Mammary epithelial cell (primary cell): ENCODE results near the gene PATJ.

ENCODE experiments used
- EZH2 ChIP-seq: IDR thresholded peaks from 2 replicates; pipeline ENCODE4 v1.6.1; 2012; ENCODE audit warnings: low read length, inconsistent platforms, borderline replicate concordance
- TF ChIP-seq, protein P1 (sequence below), 2 donors: IDR thresholded peaks in 1 of 2; conservative IDR thresholded peaks in 1 of 2; 2 replicates each; pipeline ENCODE4 v1.5.1; 2011 to 2012; ENCODE audit warnings: inconsistent platforms in 2 of 2, low read length in 2 of 2, mild to moderate bottlenecking in 2 of 2, control low read depth in 1 of 2, low read depth in 1 of 2; ENCODE audit not compliant: insufficient read depth in 1 of 2; ENCODE audit errors: extremely low read depth in 1 of 2

DNA sequence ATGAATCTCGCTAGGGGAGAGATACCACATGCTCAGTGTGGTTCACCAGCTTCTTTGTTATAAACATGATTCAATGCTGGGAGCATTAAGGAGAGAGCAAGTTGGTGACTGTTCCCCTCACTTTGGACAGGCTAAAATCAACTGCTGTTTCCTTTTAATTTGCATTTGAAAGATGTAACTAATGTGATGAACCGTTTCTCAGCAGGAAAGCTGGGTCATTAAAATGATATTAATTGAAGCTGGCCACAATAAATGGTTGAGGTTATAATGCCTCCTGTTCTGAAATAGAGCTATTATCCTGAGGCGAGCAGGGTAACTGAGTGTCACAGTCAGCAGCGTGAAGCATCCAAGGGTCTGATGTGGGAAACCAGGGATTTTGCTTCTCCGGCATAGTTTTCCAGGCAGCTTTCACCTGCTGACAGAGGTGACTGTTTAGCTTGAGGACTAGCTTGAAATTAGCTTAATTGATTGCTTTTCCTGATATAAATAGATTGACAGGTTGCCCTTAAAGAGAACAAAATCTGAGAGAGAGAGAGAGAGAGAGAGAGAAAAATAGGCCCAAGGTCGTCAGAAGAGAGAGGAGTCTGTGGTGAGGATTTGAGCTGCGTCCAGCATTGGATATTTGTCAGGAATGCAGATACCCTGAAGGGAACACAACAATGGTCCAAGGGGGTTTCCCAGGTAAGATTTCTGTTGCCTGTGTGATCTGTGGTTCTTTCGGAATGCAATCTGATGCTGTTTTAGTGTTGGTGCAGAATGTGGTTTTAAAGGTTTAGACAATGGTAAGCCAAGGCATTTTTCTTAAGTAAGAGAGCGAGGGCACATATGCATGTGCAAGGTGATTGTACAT is 209.7 kb downstream of the PATJ start:
- TF ChIP-seq, protein P1, sequence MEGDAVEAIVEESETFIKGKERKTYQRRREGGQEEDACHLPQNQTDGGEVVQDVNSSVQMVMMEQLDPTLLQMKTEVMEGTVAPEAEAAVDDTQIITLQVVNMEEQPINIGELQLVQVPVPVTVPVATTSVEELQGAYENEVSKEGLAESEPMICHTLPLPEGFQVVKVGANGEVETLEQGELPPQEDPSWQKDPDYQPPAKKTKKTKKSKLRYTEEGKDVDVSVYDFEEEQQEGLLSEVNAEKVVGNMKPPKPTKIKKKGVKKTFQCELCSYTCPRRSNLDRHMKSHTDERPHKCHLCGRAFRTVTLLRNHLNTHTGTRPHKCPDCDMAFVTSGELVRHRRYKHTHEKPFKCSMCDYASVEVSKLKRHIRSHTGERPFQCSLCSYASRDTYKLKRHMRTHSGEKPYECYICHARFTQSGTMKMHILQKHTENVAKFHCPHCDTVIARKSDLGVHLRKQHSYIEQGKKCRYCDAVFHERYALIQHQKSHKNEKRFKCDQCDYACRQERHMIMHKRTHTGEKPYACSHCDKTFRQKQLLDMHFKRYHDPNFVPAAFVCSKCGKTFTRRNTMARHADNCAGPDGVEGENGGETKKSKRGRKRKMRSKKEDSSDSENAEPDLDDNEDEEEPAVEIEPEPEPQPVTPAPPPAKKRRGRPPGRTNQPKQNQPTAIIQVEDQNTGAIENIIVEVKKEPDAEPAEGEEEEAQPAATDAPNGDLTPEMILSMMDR (conservative IDR thresholded peaks at IDR 0.05 in 1 of 2, IDR thresholded peaks at IDR 0.05 in 1 of 2; ENCODE audit: extremely low read depth in 1 of 2, insufficient read depth in 1 of 2, low read depth in 1 of 2, low read length in 2 of 2) = no peak
- TF ChIP-seq EZH2 = no peak
